Neural cell (in vitro differentiated cells): ENCODE results near the gene CCDC90B. TPM values are rescaled to one million over a fixed set of nuclear protein-coding genes. Genes with fewer than 3 reads are reported as not detected.
"Not testable (repeated sequence)": the region's sequence is repeated elsewhere in the genome, so short reads cannot be mapped to it uniquely, and the experiment has no call there.

ENCODE experiments used
- H2AFZ ChIP-seq: fragments of 200-600, 300-800 bp; sonication (generic), shearing (Covaris generic); 2 replicates; pipeline ENCODE4 v1.6.0; 2014; ENCODE audit warnings: low read depth, mild to moderate bottlenecking, antibody characterized with exemption, low read length, moderate library complexity
- H3F3A ChIP-seq: fragments of 200-600 bp; shearing (Covaris generic); 2 replicates; pipeline ENCODE4 v1.6.1; 2016; ENCODE audit warnings: mild to moderate bottlenecking, moderate library complexity, mixed read lengths, antibody characterized with exemption, low read length; ENCODE audit not compliant: insufficient read depth, poor library complexity, severe bottlenecking
- H3K27ac ChIP-seq: fragments of 200-600, 300-800 bp; sonication (generic), shearing (Covaris generic); 2 replicates; pipeline ENCODE4 v1.5.1; 2014; ENCODE audit warnings: mild to moderate bottlenecking, low read length, moderate library complexity
- H3K27me3 ChIP-seq: fragments of 300-800, 200-600 bp; sonication (generic), shearing (Covaris generic); 2 replicates; pipeline ENCODE4 v1.6.0; 2014; ENCODE audit warnings: mild to moderate bottlenecking, low read depth, low read length, moderate library complexity; ENCODE audit not compliant: insufficient read depth
- H3K36me3 ChIP-seq: fragments of 300-800, 200-600 bp; sonication (generic), shearing (Covaris generic); 2 replicates; pipeline ENCODE4 v1.5.1; 2014; ENCODE audit warnings: mild to moderate bottlenecking, antibody characterized with exemption, low read length, moderate library complexity; ENCODE audit not compliant: insufficient read depth
- H3K4me2 ChIP-seq: fragments of 300-800, 200-600 bp; sonication (generic), shearing (Covaris generic); 2 replicates; pipeline ENCODE4 v1.6.0; 2014; ENCODE audit warnings: mild to moderate bottlenecking, low read length
- H3K4me3 ChIP-seq: fragments of 300-800, 200-600 bp; sonication (generic), shearing (Covaris generic); 2 replicates; pipeline ENCODE4 v1.5.1; 2014; ENCODE audit warnings: mild to moderate bottlenecking, low read length, moderate library complexity
- H3K79me2 ChIP-seq: fragments of 200-600 bp; shearing (Covaris generic); replicated peaks from 2 replicates; pipeline ENCODE4 v1.6.0; 2014; ENCODE audit warnings: mild to moderate bottlenecking, low read length, moderate library complexity; ENCODE audit not compliant: insufficient read depth
- H3K9ac ChIP-seq: fragments of 300-800, 200-600 bp; sonication (generic), shearing (Covaris generic); 2 replicates; pipeline ENCODE4 v1.6.1; 2016; ENCODE audit warnings: mild to moderate bottlenecking, low read length, mixed read lengths
- H3K9me2 ChIP-seq: fragments of 200-600 bp; shearing (Covaris generic); 2 replicates; pipeline ENCODE4 v1.6.1; 2016; ENCODE audit warnings: mild to moderate bottlenecking, low read length, mixed read lengths; ENCODE audit not compliant: insufficient read depth
- H3K9me3 ChIP-seq: fragments of 200-600, 300-800 bp; sonication (generic), shearing (Covaris generic); 2 replicates; pipeline ENCODE4 v1.6.1; 2016; ENCODE audit warnings: mild to moderate bottlenecking, mixed run types, low read length, moderate library complexity, mixed read lengths
- H4K20me1 ChIP-seq: fragments of 200-600 bp; shearing (Covaris generic); 2 replicates; pipeline ENCODE4 v1.6.1; 2016; ENCODE audit warnings: mild to moderate bottlenecking, mixed run types; ENCODE audit not compliant: insufficient read depth
- CTCF ChIP-seq: fragments of 450-650 bp; IDR thresholded peaks from 2 replicates; pipeline ENCODE4 v1.5.1; 2014; ENCODE audit warnings: antibody characterized with exemption, mild to moderate bottlenecking, moderate library complexity; ENCODE audit not compliant: poor library complexity, severe bottlenecking
- EP300 ChIP-seq: fragments of 450-650 bp; conservative IDR thresholded peaks from 2 replicates; pipeline ENCODE4 v1.6.1; 2014; ENCODE audit warnings: antibody characterized with exemption, mild to moderate bottlenecking, moderate library complexity; ENCODE audit not compliant: poor library complexity, severe bottlenecking
- EZH2 ChIP-seq: fragments of 200-600, 300-800 bp; shearing (Covaris generic), sonication (generic); IDR thresholded peaks from 2 replicates; pipeline ENCODE4 v1.6.1; 2014; ENCODE audit warnings: antibody characterized with exemption, low read length, borderline replicate concordance, mild to moderate bottlenecking; ENCODE audit not compliant: insufficient read depth, poor library complexity, severe bottlenecking
- MXI1 ChIP-seq: fragments of 450-650 bp; conservative IDR thresholded peaks from 2 replicates; pipeline ENCODE4 v1.6.1; 2014; ENCODE audit warnings: antibody characterized with exemption, mild to moderate bottlenecking; ENCODE audit not compliant: poor library complexity, severe bottlenecking
- POLR2AphosphoS5 ChIP-seq: IDR thresholded peaks from 2 replicates; pipeline ENCODE4 v1.6.1; 2012
- RAD21 ChIP-seq: fragments of 450-650 bp; conservative IDR thresholded peaks from 2 replicates; pipeline ENCODE4 v1.6.1; 2014; ENCODE audit warnings: antibody characterized with exemption, mild to moderate bottlenecking, moderate library complexity
- REST ChIP-seq: IDR thresholded peaks from 2 replicates; pipeline ENCODE4 v1.6.1; 2012; ENCODE audit warnings: borderline replicate concordance
- SMC3 ChIP-seq: fragments of 450-650 bp; conservative IDR thresholded peaks from 2 replicates; pipeline ENCODE4 v1.6.1; 2014; ENCODE audit warnings: antibody characterized with exemption, mild to moderate bottlenecking, moderate library complexity; ENCODE audit not compliant: poor library complexity
- TAF1 ChIP-seq: IDR thresholded peaks from 2 replicates; pipeline ENCODE4 v1.6.1; 2012; ENCODE audit warnings: low read depth
- polyA plus RNA-seq: library from polyadenylated mRNA; depleted of rRNA; stranded (reverse); fragments of >200 nt; gene quantifications from 2 replicates; pipeline ENCODE4 v1.2.3, GENCODE V29; 2014

The CCDC90B gene
- polyA plus RNA-seq, 1 donor from 2014 or later = 351 TPM

GRCh38 chr11:83278351-83278750 is 7.8 kb downstream of the CCDC90B start:
- TF ChIP-seq EP300 (no peak), SMC3 (no peak), EZH2 (no peak)
- Histone ChIP-seq H3K4me2 (no peak overlapping the region), H3K27ac (no peak overlapping the region)

GRCh38 chr11:83275888-83276641 is 10.1 kb downstream of the CCDC90B start:
- Histone ChIP-seq H3K4me3 (no peak overlapping the region), H2AFZ (no peak overlapping the region), H3K36me3 (peaks cover 28% of the 10 kb centered on the region), H3K9me2 (no peaks in the 10 kb centered on the region), H3F3A (no peaks in the 10 kb centered on the region), H4K20me1 (no peaks in the 10 kb centered on the region), H3K4me2 (no peak overlapping the region), H3K9me3 (no peaks in the 10 kb centered on the region), H3K79me2 (peaks cover 20% of the 10 kb centered on the region), H3K27me3 (no peaks in the 10 kb centered on the region), H3K27ac (no peak overlapping the region), H3K9ac (no peak overlapping the region)
- TF ChIP-seq TAF1 (no peak), EP300 (no peak), POLR2AphosphoS5 (no peak), EZH2 (no peak), CTCF (no peak), RAD21 (no peak), SMC3 (no peak), REST (no peak)

More at GRCh38 chr11:83278351-83278750, 7.8 kb downstream of the CCDC90B start:
- Histone ChIP-seq H3K9me3 (no peaks in the 10 kb centered on the region), H3K27me3 (no peaks in the 10 kb centered on the region), H3K9ac (no peak overlapping the region), H3K4me3 (no peak overlapping the region), H3K36me3 (peaks cover 16% of the 10 kb centered on the region), H4K20me1 (no peaks in the 10 kb centered on the region), H3K9me2 (no peaks in the 10 kb centered on the region), H3K79me2 (peaks cover 42% of the 10 kb centered on the region), H3F3A (no peaks in the 10 kb centered on the region), H2AFZ (no peak overlapping the region)

GRCh38 chr11:83272627-83273026 is 13.5 kb downstream of the CCDC90B start:
- Histone ChIP-seq H3K4me2 (no peak overlapping the region), H3K27ac (no peak overlapping the region), H3K9ac (no peak overlapping the region), H3F3A (no peaks in the 10 kb centered on the region), H3K79me2 (no peaks in the 10 kb centered on the region), H3K9me3 (no peaks in the 10 kb centered on the region), H2AFZ (no peak overlapping the region), H3K36me3 (peaks cover 22% of the 10 kb centered on the region), H3K27me3 (no peaks in the 10 kb centered on the region), H4K20me1 (no peaks in the 10 kb centered on the region), H3K9me2 (no peaks in the 10 kb centered on the region), H3K4me3 (no peak overlapping the region)
- TF ChIP-seq EZH2 (no peak), EP300 (no peak), MXI1 (no peak), REST (no peak), SMC3 (no peak)

GRCh38 chr11:83271734-83272133 is 14.4 kb downstream of the CCDC90B start:
- not testable (repeated sequence) for H3K9ac ChIP-seq, H2AFZ ChIP-seq, H4K20me1 ChIP-seq, H3K79me2 ChIP-seq, H3K27ac ChIP-seq, H3K4me3 ChIP-seq, H3K27me3 ChIP-seq, H3K9me2 ChIP-seq, H3F3A ChIP-seq, H3K4me2 ChIP-seq, H3K9me3 ChIP-seq
- peaks cover 18% of the 10 kb centered on the region for H3K36me3 ChIP-seq
